Chondrocyte (in vitro differentiated cells): Measurements from ENCODE around the gene CACNG6. TPM values are rescaled to one million over a fixed set of nuclear protein-coding genes. Genes with fewer than 3 reads are reported as not detected.

ENCODE experiments used
- DNase-seq: peaks from one replicate; pipeline ENCODE4 v3.0.0; 2021; ENCODE audit warnings: mixed read lengths, low spot score
- H3K27ac Mint-ChIP-seq: one replicate; pipeline ENCODE4 v1.8.0; 2021; ENCODE audit warnings: mild to moderate bottlenecking, moderate library complexity, mixed read lengths; ENCODE audit not compliant: unreplicated experiment
- H3K27me3 Mint-ChIP-seq: 2 replicates; pipeline ENCODE4 v1.8.0; 2021; ENCODE audit warnings: low read depth, mixed read lengths
- H3K36me3 Mint-ChIP-seq: 2 replicates; pipeline ENCODE4 v1.8.0; 2021; ENCODE audit warnings: low read depth, mixed read lengths
- H3K4me1 Mint-ChIP-seq: 2 replicates; pipeline ENCODE4 v1.8.0; 2021; ENCODE audit warnings: low read depth, mild to moderate bottlenecking, mixed read lengths
- H3K4me3 Mint-ChIP-seq: one replicate; pipeline ENCODE4 v1.8.0; 2021; ENCODE audit warnings: mild to moderate bottlenecking, moderate library complexity, mixed read lengths; ENCODE audit not compliant: unreplicated experiment
- H3K9me3 Mint-ChIP-seq: 2 replicates; pipeline ENCODE4 v1.8.0; 2021; ENCODE audit warnings: low read depth, mixed read lengths
- CTCF ChIP-seq: fragments of 200-600 bp; sonication (generic); IDR thresholded peaks from 2 replicates; pipeline ENCODE4 v1.5.0; 2021; ENCODE audit warnings: antibody characterized with exemption, mild to moderate bottlenecking, moderate library complexity
- long read RNA-seq: library from polyadenylated mRNA; stranded (forward); transcript quantifications from one replicate; pipeline ENCODE4 v2.0.0, GENCODE V29; 2021
- total RNA-seq: library from RNA; stranded (reverse); gene quantifications from 3 replicates; pipeline ENCODE4 v1.2.1, GENCODE V29; 2021

Gene CACNG6
- not detected in 3 replicates for total RNA-seq
- long read RNA-seq: 0 reads

GRCh38 chr19:53991224-53992113, at the start of gene CACNG6:
Gene CACNG6 (plus strand): TSS chr19:53991637. CDS start chr19:53992878, 1,241 bp downstream.
- Mint-ChIP-seq H3K36me3 (no peaks in the 10 kb centered on the region), H3K9me3 (no peaks in the 10 kb centered on the region), H3K27ac (no peak within 1 kb of the TSS), H3K4me3 (peak within 1 kb of the TSS; percentile 44), H3K4me1 (peaks cover 4% of the 10 kb centered on the region), H3K27me3 (peaks cover 31% of the 10 kb centered on the region)
- TF ChIP-seq CTCF: no peak
- DNase-seq: no peak

- Mint-ChIP-seq H3K4me3 (no peak overlapping the region), H3K27ac (no peak overlapping the region), H3K36me3 (no peaks in the 10 kb centered on the region), H3K27me3 (peaks cover 43% of the 10 kb centered on the region), H3K4me1 (no peaks in the 10 kb centered on the region), H3K9me3 (peaks cover 6% of the 10 kb centered on the region)
- no peak for TF ChIP-seq CTCF
- DNase-seq: no peak
Measured at GRCh38 chr19:53942001-53942786, 49.2 kb upstream of the CACNG6 start.

GRCh38 chr19:53944416-53944815, 47.0 kb upstream of the CACNG6 start:
- peaks cover 43% of the 10 kb centered on the region for H3K27me3 Mint-ChIP-seq
- TF ChIP-seq CTCF: no peak
- DNase-seq: no peak
- H3K9me3 Mint-ChIP-seq: peaks cover 5% of the 10 kb centered on the region
- H3K36me3 Mint-ChIP-seq: no peaks in the 10 kb centered on the region
- H3K4me1 Mint-ChIP-seq: no peaks in the 10 kb centered on the region
- no peak overlapping the region for H3K4me3 Mint-ChIP-seq
- no peak overlapping the region for H3K27ac Mint-ChIP-seq

GRCh38 chr19:53944933-53945332, 46.5 kb upstream of the CACNG6 start:
- Mint-ChIP-seq H3K4me3 (no peak overlapping the region), H3K36me3 (no peaks in the 10 kb centered on the region), H3K9me3 (no peaks in the 10 kb centered on the region), H3K4me1 (no peaks in the 10 kb centered on the region), H3K27ac (no peak overlapping the region), H3K27me3 (peaks cover 40% of the 10 kb centered on the region)
- no peak for DNase-seq
- no peak for TF ChIP-seq CTCF

GRCh38 chr19:53945441-53945840, 46.0 kb upstream of the CACNG6 start:
- Mint-ChIP-seq H3K4me1 (no peaks in the 10 kb centered on the region), H3K27me3 (peaks cover 38% of the 10 kb centered on the region), H3K36me3 (no peaks in the 10 kb centered on the region), H3K27ac (no peak overlapping the region), H3K9me3 (no peaks in the 10 kb centered on the region), H3K4me3 (no peak overlapping the region)
- no peak for TF ChIP-seq CTCF
- DNase-seq: no peak
